ENCODE measurements around the gene ST7.

GRCh38 chr7:117143066-117143465 lies 189.8 kb downstream of the ST7 start:
- TF ChIP-seq POLR2AphosphoS2 (conservative IDR thresholded peaks at IDR 0.05; ENCODE audit: low read length), result no peak
- no peak for TF ChIP-seq TP53 (CRISPR knock-in tag; IDR thresholded peaks at IDR 0.05)
- TF ChIP-seq MAX (IDR thresholded peaks at IDR 0.05), result no peak
- TF ChIP-seq NR3C1 (IDR thresholded peaks at IDR 0.05), result no peak
- TF ChIP-seq, protein P1, sequence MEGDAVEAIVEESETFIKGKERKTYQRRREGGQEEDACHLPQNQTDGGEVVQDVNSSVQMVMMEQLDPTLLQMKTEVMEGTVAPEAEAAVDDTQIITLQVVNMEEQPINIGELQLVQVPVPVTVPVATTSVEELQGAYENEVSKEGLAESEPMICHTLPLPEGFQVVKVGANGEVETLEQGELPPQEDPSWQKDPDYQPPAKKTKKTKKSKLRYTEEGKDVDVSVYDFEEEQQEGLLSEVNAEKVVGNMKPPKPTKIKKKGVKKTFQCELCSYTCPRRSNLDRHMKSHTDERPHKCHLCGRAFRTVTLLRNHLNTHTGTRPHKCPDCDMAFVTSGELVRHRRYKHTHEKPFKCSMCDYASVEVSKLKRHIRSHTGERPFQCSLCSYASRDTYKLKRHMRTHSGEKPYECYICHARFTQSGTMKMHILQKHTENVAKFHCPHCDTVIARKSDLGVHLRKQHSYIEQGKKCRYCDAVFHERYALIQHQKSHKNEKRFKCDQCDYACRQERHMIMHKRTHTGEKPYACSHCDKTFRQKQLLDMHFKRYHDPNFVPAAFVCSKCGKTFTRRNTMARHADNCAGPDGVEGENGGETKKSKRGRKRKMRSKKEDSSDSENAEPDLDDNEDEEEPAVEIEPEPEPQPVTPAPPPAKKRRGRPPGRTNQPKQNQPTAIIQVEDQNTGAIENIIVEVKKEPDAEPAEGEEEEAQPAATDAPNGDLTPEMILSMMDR (IDR thresholded peaks at IDR 0.05), result no peak
- no peak for TF ChIP-seq CHD4 (IDR thresholded peaks at IDR 0.05; ENCODE audit: borderline replicate concordance)
- no peak for TF ChIP-seq HOXB5 (CRISPR knock-in tag; IDR thresholded peaks at IDR 0.05)
- no peak for TF ChIP-seq CBX2 (IDR thresholded peaks at IDR 0.05; ENCODE audit: borderline replicate concordance, low read depth)
- no peak for TF ChIP-seq RAD21 (conservative IDR thresholded peaks at IDR 0.05 in 1 of 2, IDR thresholded peaks at IDR 0.05 in 1 of 2)
- TF ChIP-seq MYC (IDR thresholded peaks at IDR 0.05; ENCODE audit: borderline replicate concordance, low read length), result no peak
- no peak for TF ChIP-seq JUN (IDR thresholded peaks at IDR 0.05)
